Measurements from ENCODE around the gene DMXL1. TPM values are rescaled to one million over a fixed set of nuclear protein-coding genes. Genes with fewer than 3 reads are reported as not detected.

The DMXL1 gene
- total and polyA plus RNA-seq, 2 experiments from 2014 or later, result 28.4 to 41.7 TPM

DNA sequence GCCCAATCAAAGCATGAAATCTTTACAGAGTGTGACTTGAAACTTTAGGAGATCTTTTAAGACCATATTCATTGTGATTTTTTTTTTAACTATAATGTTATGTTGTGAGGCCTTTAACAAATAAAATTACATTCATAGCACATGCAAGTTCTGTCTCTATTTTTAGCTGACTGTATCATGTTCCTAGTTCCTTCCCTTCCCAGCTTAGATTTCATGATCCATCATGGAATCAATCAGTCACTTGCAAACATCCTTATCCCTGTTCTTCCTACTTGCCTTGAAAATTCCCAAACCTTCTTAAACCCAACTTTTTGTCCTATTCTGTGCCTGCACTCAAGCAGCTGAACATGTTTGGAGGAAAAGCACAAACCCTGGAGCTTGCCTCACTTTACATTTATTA, 141.8 kb downstream of the DMXL1 start (continued):
- no peak for TF ChIP-seq REST (IDR thresholded peaks at IDR 0.05; ENCODE audit: unreplicated experiment)
- no peak for TF ChIP-seq EZH2phosphoT487 (IDR thresholded peaks at IDR 0.05; ENCODE audit: unreplicated experiment)
- TF ChIP-seq STAT1 (IDR thresholded peaks at IDR 0.05; ENCODE audit: unreplicated experiment), result no peak
- no peak for TF ChIP-seq EZH2 (IDR thresholded peaks at IDR 0.05; ENCODE audit: low read depth, unreplicated experiment)

DNA sequence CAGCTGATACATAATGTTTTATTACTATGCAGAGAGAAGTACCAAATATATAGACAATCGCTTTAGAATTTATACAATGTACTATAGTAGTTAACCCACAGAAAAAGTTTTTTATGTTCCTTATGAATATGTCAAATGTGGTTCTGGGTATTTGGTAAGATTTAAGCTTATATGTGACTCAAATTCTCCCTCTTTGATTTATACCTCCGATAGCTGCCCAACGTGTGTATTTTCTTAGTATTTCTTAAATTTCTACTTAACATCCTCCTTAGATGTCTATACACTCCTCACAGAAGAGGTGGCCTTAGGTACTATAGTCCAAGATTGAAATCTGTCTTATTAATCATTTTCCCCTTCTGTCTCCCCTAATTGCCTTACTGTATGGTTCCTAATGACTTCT, 146.3 kb downstream of the DMXL1 start:
- no peak overlapping the region for H3K4me2 ChIP-seq
- Mint-ChIP-seq H3K4me3 (no peak overlapping the region), H3K27me3 (ENCODE audit: insufficient read depth, low read depth, poor library complexity) (no peaks in the 10 kb centered on the region), H3K36me3 (ENCODE audit: low read depth) (0 out of 3 replicates have a peak, but pooled peaks cover 3% of the 10 kb centered on the region), H3K27ac (no peak overlapping the region), H3K4me1 (no peaks in the 10 kb centered on the region), H3K9me3 (no peaks in the 10 kb centered on the region)
- H3K27ac ChIP-seq (ENCODE audit: low read depth), result no peak overlapping the region
- DNase-seq (ENCODE audit: low spot score), result no peak
- no peak overlapping the region for H2AFZ ChIP-seq
- H3K79me2 ChIP-seq (replicated peaks; ENCODE audit: insufficient read depth), result no peaks in the 10 kb centered on the region
- H3K4me3 ChIP-seq, result no peak overlapping the region
- no peaks in the 10 kb centered on the region for H4K20me1 ChIP-seq (replicated peaks; ENCODE audit: insufficient read depth)
- H3K27me3 ChIP-seq (ENCODE audit: insufficient read depth), result no peaks in the 10 kb centered on the region
- H3K36me3 ChIP-seq (ENCODE audit: insufficient read depth), result no peaks in the 10 kb centered on the region
- no peaks in the 10 kb centered on the region for H3K4me1 ChIP-seq (ENCODE audit: insufficient read depth)
- no peaks in the 10 kb centered on the region for H3K9me2 ChIP-seq (ENCODE audit: insufficient read depth)
- H3F3A ChIP-seq (replicated peaks; ENCODE audit: low read depth), result no peaks in the 10 kb centered on the region
- no peak for ATAC-seq
- TF ChIP-seq CTCF (conservative IDR thresholded peaks at IDR 0.05; ENCODE audit: low read depth in 2 of 2) (no peak), ZNF331 (CRISPR knock-in tag; IDR thresholded peaks at IDR 0.05; ENCODE audit: low read depth) (no peak), EZH2phosphoT487 (IDR thresholded peaks at IDR 0.05; ENCODE audit: unreplicated experiment) (no peak), NANOG (IDR thresholded peaks at IDR 0.05; ENCODE audit: borderline replicate concordance) (no peak), REST (IDR thresholded peaks at IDR 0.05; ENCODE audit: unreplicated experiment) (no peak), JUNB (IDR thresholded peaks at IDR 0.05; ENCODE audit: unreplicated experiment) (no peak), CREB1 (CRISPR knock-in tag; IDR thresholded peaks at IDR 0.05; ENCODE audit: low read depth) (no peak), ZNF114 (CRISPR knock-in tag; IDR thresholded peaks at IDR 0.05) (no peak), EZH2 (IDR thresholded peaks at IDR 0.05; ENCODE audit: low read depth, unreplicated experiment) (no peak), POLR2AphosphoS5 (IDR thresholded peaks at IDR 0.05; ENCODE audit: low read depth) (no peak), STAT1 (IDR thresholded peaks at IDR 0.05; ENCODE audit: unreplicated experiment) (no peak)
